K562 (cell line): ENCODE data around the gene VWA7. TPM values are rescaled to one million over a fixed set of nuclear protein-coding genes. Genes with fewer than 3 reads are reported as not detected.
A peak's percentile ranks its signal among the peaks of the same experiment; 100 is the strongest.

ENCODE experiments used
- CREBBP ChIP-seq: IDR thresholded peaks from one replicate; pipeline ENCODE4 v1.6.1; 2012; ENCODE audit warnings: low read depth, mild to moderate bottlenecking, control low read depth, inconsistent platforms, low read length
- CTBP1 ChIP-seq: fragments of 450-650 bp; IDR thresholded peaks from 2 replicates; pipeline ENCODE4 v1.6.1; 2016; ENCODE audit warnings: borderline replicate concordance
- DDX20 ChIP-seq: fragments of 450-650 bp; IDR thresholded peaks from 2 replicates; pipeline ENCODE4 v1.6.1; 2016; ENCODE audit warnings: missing genetic modification characterization, low read depth, mild to moderate bottlenecking, missing compliant biosample characterization, moderate library complexity
- GABPA ChIP-seq: fragments of 200-800 bp; sonication (Bioruptor generic); conservative IDR thresholded peaks from 2 replicates; pipeline ENCODE4 v1.6.1; 2016; ENCODE audit warnings: low read depth, missing genetic modification characterization, missing compliant biosample characterization
- IRF9 ChIP-seq: fragments of 450-650 bp; IDR thresholded peaks from 2 replicates; pipeline ENCODE4 v1.6.1; 2016; ENCODE audit warnings: missing biosample characterization, missing genetic modification characterization
- MAFG ChIP-seq: fragments of 450-650 bp; conservative IDR thresholded peaks from 2 replicates; pipeline ENCODE4 v1.6.1; 2016; ENCODE audit warnings: missing genetic modification characterization, missing compliant biosample characterization
- MGA ChIP-seq: fragments of 450-650 bp; IDR thresholded peaks from 2 replicates; pipeline ENCODE4 v1.6.1; 2016; ENCODE audit warnings: mild to moderate bottlenecking, moderate library complexity
- POLR2B ChIP-seq: fragments of 450-650 bp; IDR thresholded peaks from 2 replicates; pipeline ENCODE4 v1.6.1; 2018; ENCODE audit warnings: low read depth; ENCODE audit not compliant: partially characterized antibody
- PPARD ChIP-seq: fragments of 250-450 bp; sonication (Bioruptor Pico); IDR thresholded peaks from 2 replicates; pipeline ENCODE4 v1.8.0; 2022; ENCODE audit warnings: inconsistent platforms, mild to moderate bottlenecking, moderate library complexity
- RB1 ChIP-seq: fragments of 450-650 bp; IDR thresholded peaks from 2 replicates; pipeline ENCODE4 v1.6.1; 2017; ENCODE audit warnings: low read depth, mild to moderate bottlenecking
- RBM15 ChIP-seq: fragments of 200-400 bp; formaldehyde crosslinking; IDR thresholded peaks from 2 replicates; pipeline ENCODE4 v1.6.1; 2018; ENCODE audit warnings: mild to moderate bottlenecking, low read length, moderate library complexity; ENCODE audit not compliant: insufficient read depth
- SMARCE1 ChIP-seq: fragments of 450-650 bp; IDR thresholded peaks from 2 replicates; pipeline ENCODE4 v1.7.1; 2016; ENCODE audit warnings: mild to moderate bottlenecking
- TBL1XR1 ChIP-seq, 2 experiments: IDR thresholded peaks; 2 replicates each; pipeline ENCODE4 v1.6.1; 2012; ENCODE audit warnings: improper control_type of control experiment in 2 of 2, low read length in 2 of 2, mild to moderate bottlenecking in 1 of 2
- TEAD4 ChIP-seq, 2 experiments: sonication (generic) in 1 of 2; formaldehyde crosslinking in 1 of 2; IDR thresholded peaks; 2 replicates each; pipeline versions ENCODE4 v1.6.1 to v1.8.0; 2012 to 2022; ENCODE audit warnings: borderline replicate concordance in 1 of 2, inconsistent platforms in 1 of 2, low read length in 1 of 2, mild to moderate bottlenecking in 1 of 2, missing genetic modification reagents in 1 of 2
- ZNF668 ChIP-seq: fragments of 250-450 bp; sonication (Bioruptor Pico); IDR thresholded peaks from 2 replicates; pipeline ENCODE4 v1.8.0; 2022; ENCODE audit warnings: mild to moderate bottlenecking, inconsistent platforms
- polyA plus RNA-seq, 8 experiments: library from polyadenylated mRNA; depleted of rRNA in 4 of 8; stranded (reverse) in 5 of 8; unstranded in 3 of 8; fragments of >200 nt; fragmentation: Nextera tagmentation in 2 of 8; fragmentation: Illumina TruSeq in 1 of 8; extraction: Ambion mirVana in 2 of 8; extraction: Trizol in 1 of 8; gene quantifications; 2 replicates each; pipeline versions ENCODE4 v1.2.1 to v1.2.3, GENCODE V29; 2011 to 2014; ENCODE audit warnings: inconsistent platforms in 1 of 8, missing spikeins in 1 of 8
- total RNA-seq, 7 experiments: library from RNA; depleted of rRNA in 6 of 7; stranded (reverse); fragments of >200 nt in 6 of 7; fragmentation: Illumina TruSeq in 2 of 7; extraction: Trizol in 2 of 7; gene quantifications; 2 replicates each; pipeline versions ENCODE4 v1.2.1 to v1.2.3, GENCODE V29; 2011 to 2021; ENCODE audit warnings: low replicate concordance in 1 of 7

Gene VWA7
- total and polyA plus RNA-seq, 9 of the 15 experiments (the other 6 are each of a cell fraction or from before 2014, with no cell fraction given): 0.18 to 2.9 (median 0.95) TPM

DNA sequence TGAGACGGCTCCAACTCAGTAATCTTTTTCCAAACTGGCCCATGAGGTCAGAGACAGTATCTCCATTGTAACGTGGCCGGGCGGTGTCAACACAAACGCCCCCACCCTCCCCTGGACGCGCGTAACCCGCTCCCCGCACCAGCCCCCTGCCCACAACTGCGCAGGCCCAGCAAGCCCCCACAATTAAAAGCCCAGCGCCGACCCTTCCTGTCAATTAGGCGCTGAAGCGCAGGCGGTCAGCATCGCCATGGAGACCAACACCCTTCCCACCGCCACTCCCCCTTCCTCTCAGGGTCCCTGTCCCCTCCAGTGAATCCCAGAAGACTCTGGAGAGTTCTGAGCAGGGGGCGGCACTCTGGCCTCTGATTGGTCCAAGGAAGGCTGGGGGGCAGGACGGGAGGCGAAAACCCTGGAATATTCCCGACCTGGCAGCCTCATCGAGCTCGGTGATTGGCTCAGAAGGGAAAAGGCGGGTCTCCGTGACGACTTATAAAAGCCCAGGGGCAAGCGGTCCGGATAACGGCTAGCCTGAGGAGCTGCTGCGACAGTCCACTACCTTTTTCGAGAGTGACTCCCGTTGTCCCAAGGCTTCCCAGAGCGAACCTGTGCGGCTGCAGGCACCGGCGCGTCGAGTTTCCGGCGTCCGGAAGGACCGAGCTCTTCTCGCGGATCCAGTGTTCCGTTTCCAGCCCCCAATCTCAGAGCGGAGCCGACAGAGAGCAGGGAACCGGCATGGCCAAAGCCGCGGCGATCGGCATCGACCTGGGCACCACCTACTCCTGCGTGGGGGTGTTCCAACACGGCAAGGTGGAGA, 38.1 kb upstream of the VWA7 start, which contains the start of the genes HSPA1A and HSPA1L (continued):
- TF ChIP-seq MGA (no peak), DDX20 (no peak), POLR2B (peak; percentile 100), CREBBP (no peak), PPARD (CRISPR knock-in tag) (no peak), SMARCE1 (peak; percentile 46; the same call in 1 of the 2 replicates), GABPA (tag) (no peak), TBL1XR1 (IDR thresholded peaks at IDR 0.05; ENCODE audit: low read length in 2 of 2) (peak; percentile 49 to 91; a peak in 3 of 4 replicates), MAFG (tag) (no peak), IRF9 (tag) (no peak), CTBP1 (peak; percentile 85; the same call in 1 of the 2 replicates), RB1 (peak; percentile 89), ZNF668 (CRISPR knock-in tag) (no peak), RBM15 (no peak), TEAD4 (IDR thresholded peaks at IDR 0.05; ENCODE audit: low read length) (peak; percentile 65), TEAD4 (CRISPR knock-in tag; IDR thresholded peaks at IDR 0.05; ENCODE audit: borderline replicate concordance) (peak; percentile 71; the same call in 1 of the 2 replicates)
